ENCODE data around the gene OGFOD3.
"Not testable (repeated sequence)": the region's sequence is repeated elsewhere in the genome, so short reads cannot be mapped to it uniquely, and the experiment has no call there.

The OGFOD3 gene

DNA sequence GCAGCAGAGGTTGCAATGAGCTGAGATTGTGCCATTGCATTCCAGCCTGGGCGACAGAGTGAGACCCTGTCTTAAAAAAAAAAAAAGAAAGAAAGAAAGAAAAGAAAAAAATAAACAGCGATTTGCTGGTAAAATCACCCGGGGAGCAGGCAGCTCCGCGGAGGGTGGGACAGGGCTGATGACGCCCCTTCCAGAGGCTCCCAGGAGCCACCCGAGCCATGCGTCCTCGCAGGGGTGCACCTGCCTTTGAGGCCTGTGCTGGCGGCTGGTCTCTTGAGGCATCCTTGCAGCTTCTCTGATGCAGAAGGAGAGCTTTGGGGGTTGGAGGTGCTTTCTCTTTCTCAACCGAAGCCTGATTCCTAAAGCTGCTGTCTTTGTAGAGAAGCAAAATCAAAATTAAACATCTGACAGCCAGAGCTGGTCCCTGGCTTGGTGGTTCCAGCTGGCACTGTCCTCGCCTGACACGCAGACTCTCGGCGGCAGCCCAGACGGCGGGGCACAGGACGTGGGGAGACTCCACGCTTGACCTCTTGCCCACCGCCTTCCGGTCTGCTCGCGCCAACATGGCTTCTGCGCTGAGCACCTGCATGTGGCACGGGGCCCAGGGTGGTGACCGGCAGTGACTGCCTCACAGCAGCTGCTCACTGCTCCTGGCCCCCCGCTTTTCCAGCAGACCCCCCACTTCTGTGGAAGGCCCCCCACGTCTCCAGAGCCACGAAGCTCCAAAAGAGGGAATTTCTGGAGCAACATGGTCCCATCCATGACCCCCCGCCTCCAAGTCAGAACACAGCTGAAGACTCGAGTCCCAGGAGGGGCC lies 40.3 kb downstream of the OGFOD3 start:
- no peak for DNase-seq
- TF ChIP-seq, protein P1, sequence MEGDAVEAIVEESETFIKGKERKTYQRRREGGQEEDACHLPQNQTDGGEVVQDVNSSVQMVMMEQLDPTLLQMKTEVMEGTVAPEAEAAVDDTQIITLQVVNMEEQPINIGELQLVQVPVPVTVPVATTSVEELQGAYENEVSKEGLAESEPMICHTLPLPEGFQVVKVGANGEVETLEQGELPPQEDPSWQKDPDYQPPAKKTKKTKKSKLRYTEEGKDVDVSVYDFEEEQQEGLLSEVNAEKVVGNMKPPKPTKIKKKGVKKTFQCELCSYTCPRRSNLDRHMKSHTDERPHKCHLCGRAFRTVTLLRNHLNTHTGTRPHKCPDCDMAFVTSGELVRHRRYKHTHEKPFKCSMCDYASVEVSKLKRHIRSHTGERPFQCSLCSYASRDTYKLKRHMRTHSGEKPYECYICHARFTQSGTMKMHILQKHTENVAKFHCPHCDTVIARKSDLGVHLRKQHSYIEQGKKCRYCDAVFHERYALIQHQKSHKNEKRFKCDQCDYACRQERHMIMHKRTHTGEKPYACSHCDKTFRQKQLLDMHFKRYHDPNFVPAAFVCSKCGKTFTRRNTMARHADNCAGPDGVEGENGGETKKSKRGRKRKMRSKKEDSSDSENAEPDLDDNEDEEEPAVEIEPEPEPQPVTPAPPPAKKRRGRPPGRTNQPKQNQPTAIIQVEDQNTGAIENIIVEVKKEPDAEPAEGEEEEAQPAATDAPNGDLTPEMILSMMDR (IDR thresholded peaks at IDR 0.05), result no peak
- no peak overlapping the region for H3K27ac Mint-ChIP-seq

DNA sequence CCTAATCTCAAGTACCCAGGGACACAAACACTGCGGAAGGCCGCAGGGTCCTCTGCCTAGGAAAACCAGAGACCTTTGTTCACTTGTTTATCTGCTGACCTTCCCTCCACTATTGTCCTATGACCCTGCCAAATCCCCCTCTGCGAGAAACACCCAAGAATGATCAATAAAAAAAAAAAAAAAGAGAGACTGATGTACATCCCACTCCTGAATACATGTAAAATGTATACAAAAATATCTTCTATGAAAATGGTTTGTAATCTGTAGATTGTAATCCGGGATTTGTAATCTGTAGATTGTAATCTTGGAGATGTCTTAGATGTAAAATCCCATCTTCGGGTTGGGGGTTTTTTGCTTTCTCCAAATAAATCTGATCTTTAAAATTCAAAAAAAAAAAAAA lies 41.1 kb downstream of the OGFOD3 start:
- not testable (repeated sequence) for H3K4me3 Mint-ChIP-seq, H3K27ac Mint-ChIP-seq
- peaks cover 32% of the 10 kb centered on the region for H3K4me1 Mint-ChIP-seq

More for the DNA sequence above, 40.3 kb downstream of the OGFOD3 start:
- H3K27me3 Mint-ChIP-seq (ENCODE audit: low read depth, poor library complexity), result peaks cover 25% of the 10 kb centered on the region
- H3K4me3 Mint-ChIP-seq, result no peak overlapping the region
- no peaks in the 10 kb centered on the region for H3K9me3 Mint-ChIP-seq
- H3K4me1 Mint-ChIP-seq, result peaks cover 24% of the 10 kb centered on the region
- no peaks in the 10 kb centered on the region for H3K36me3 Mint-ChIP-seq (ENCODE audit: low read depth)

DNA sequence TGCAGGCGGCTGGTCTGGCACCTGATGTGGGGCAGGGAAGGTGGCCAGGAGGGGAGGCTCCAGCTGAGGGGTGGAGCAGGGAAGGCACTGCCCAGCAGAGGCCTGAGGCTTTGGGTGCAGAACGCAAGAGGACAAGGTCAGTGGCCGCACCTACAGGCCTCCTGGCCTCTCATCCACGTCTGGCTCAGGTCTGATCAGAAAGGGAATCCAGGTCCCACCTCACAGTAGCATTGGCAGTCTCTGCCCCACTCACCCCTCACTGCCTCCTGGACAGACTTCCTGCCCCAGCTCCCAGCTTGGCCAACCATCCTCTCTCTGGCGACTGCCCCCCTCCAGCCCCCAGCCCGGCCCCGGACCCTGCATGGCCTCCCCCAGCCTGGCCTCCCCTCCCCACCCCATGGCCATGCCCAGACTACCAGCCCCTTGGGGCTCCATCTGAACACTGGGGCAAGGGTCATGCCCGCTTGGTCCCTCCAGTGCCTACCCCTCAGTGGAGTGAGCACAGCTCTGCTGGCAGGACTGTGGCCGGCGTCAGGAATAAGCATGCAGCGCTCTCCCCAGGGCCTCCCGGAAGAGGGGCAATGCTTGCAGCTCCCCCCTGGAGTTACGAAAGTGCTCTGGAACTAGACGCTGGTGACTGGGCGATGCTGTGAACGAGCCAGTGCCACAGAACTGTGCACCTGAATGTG lies 42.2 kb downstream of the OGFOD3 start:
- Mint-ChIP-seq H3K36me3 (ENCODE audit: low read depth) (no peaks in the 10 kb centered on the region), H3K4me1 (peaks cover 29% of the 10 kb centered on the region), H3K27ac (no peak overlapping the region), H3K4me3 (no peak overlapping the region), H3K27me3 (ENCODE audit: low read depth, poor library complexity) (peaks cover 22% of the 10 kb centered on the region), H3K9me3 (no peaks in the 10 kb centered on the region)
- TF ChIP-seq, protein P1 (IDR thresholded peaks at IDR 0.05), result no peak
- DNase-seq, result no peak

More for the DNA sequence above, 41.1 kb downstream of the OGFOD3 start:
- DNase-seq; H3K9me3 Mint-ChIP-seq; H3K36me3 Mint-ChIP-seq (ENCODE audit: low read depth): not testable (repeated sequence)
- peaks cover 28% of the 10 kb centered on the region for H3K27me3 Mint-ChIP-seq (ENCODE audit: low read depth, poor library complexity)

DNA sequence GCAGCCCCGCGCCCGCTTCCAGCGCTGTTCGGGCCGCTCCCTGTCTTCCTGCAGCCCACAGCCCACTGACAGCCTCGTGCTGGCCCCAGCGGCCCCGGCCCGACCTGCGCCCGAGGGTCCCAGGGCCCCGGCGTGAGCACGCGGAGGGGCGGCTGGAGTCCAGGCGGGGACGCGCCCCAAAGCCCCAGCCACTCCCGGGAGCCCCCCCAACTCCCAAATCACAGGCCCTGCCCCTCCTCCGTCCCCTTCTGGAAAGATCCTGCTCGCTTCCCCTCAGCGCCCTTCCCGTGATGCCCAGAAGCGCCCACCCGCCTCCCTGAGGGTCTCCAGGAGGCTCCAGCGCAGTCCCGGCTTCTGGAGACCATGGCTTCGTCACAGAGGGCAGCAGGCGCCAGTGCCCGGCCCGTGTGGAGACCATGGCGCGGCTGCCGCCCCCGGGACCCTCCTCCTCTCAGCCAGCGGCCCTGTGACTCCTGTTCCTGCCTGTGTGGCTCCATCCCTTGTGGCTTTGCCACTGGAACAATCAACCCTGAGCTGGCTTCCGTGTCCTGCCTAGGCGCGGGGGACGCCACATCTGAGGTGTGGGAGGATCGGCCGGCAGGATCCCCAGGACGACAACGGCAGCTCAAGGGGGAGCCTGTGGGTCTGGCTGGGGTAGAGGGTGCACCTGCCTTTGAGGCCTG lies 42.9 kb downstream of the OGFOD3 start:
- Mint-ChIP-seq H3K36me3 (ENCODE audit: low read depth) (no peaks in the 10 kb centered on the region), H3K9me3 (no peaks in the 10 kb centered on the region), H3K4me1 (peaks cover 32% of the 10 kb centered on the region), H3K27ac (no peak overlapping the region), H3K27me3 (ENCODE audit: low read depth, poor library complexity) (peaks cover 27% of the 10 kb centered on the region), H3K4me3 (no peak overlapping the region)
- DNase-seq, result no peak
- TF ChIP-seq, protein P1 (IDR thresholded peaks at IDR 0.05), result no peak

DNA sequence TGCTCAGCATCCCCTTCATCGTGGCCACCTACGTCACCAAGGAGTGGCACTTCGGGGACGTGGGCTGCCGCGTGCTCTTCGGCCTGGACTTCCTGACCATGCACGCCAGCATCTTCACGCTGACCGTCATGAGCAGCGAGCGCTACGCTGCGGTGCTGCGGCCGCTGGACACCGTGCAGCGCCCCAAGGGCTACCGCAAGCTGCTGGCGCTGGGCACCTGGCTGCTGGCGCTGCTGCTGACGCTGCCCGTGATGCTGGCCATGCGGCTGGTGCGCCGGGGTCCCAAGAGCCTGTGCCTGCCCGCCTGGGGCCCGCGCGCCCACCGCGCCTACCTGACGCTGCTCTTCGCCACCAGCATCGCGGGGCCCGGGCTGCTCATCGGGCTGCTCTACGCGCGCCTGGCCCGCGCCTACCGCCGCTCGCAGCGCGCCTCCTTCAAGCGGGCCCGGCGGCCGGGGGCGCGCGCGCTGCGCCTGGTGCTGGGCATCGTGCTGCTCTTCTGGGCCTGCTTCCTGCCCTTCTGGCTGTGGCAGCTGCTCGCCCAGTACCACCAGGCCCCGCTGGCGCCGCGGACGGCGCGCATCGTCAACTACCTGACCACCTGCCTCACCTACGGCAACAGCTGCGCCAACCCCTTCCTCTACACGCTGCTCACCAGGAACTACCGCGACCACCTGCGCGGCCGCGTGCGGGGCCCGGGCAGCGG lies 43.6 kb downstream of the OGFOD3 start:
- Mint-ChIP-seq H3K9me3 (no peaks in the 10 kb centered on the region), H3K4me3 (no peak overlapping the region), H3K27me3 (ENCODE audit: low read depth, poor library complexity) (peaks cover 29% of the 10 kb centered on the region), H3K4me1 (peaks cover 31% of the 10 kb centered on the region), H3K27ac (no peak overlapping the region), H3K36me3 (ENCODE audit: low read depth) (no peaks in the 10 kb centered on the region)
- DNase-seq, result no peak
- TF ChIP-seq, protein P1 (IDR thresholded peaks at IDR 0.05), result no peak
